ENCODE results near the gene ELF3. TPM values are rescaled to one million over a fixed set of nuclear protein-coding genes. Genes with fewer than 3 reads are reported as not detected.

ELF3 gene
- total RNA-seq, 1 donor from 2014 or later: 2.7 TPM

DNA sequence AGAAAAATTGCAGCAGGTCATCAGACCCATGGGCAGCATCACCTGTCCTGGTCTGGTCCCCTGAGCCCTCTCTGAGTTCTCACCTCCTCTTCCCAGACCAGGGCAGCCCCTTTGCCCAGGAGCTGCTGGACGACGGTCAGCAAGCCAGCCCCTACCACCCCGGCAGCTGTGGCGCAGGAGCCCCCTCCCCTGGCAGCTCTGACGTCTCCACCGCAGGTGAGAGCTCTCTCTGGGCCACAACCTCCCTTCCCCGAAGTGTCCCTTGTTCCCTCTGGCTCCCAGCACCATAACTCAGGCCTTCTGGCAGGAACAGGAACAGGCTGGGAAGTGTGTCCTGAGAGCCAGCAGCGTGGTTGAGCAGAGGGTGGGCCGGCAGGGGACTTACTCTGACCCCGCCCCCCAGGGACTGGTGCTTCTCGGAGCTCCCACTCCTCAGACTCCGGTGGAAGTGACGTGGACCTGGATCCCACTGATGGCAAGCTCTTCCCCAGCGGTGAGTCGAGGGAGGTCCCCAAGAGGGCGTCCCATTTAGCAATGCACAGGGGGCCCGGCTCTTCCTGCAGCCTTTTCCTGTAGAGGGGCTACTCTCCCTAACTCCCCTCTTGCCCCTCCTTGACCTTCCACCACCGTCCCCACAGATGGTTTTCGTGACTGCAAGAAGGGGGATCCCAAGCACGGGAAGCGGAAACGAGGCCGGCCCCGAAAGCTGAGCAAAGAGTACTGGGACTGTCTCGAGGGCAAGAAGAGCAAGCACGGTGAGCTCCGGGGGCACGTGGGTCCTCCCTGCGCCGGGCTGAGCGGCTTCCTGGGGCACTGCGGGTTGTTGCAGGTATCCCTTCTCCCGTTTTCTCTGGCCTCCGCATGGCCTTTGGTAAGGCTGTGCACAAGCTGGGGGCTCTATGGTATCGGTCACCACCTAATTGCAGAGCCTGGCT, 2.4 kb downstream of the ELF3 start:
- peaks cover 6% of the 10 kb centered on the region for H3K27me3 Mint-ChIP-seq (ENCODE audit: insufficient read depth, low read depth)
- Histone ChIP-seq H2AFZ (replicated peaks) (no peak overlapping the region), H4K20me1 (ENCODE audit: low read depth) (no peaks in the 10 kb centered on the region), H3K4me2 (no peak overlapping the region), H3F3A (ENCODE audit: low read depth) (peaks cover 18% of the 10 kb centered on the region), H3K27me3 (peaks cover 3% of the 10 kb centered on the region), H3K36me3 (no peaks in the 10 kb centered on the region), H3K27ac (no peak overlapping the region), H3K9ac (no peak overlapping the region), H3K9me3 (ENCODE audit: low read depth) (no peaks in the 10 kb centered on the region), H3K4me1 (peaks cover 10% of the 10 kb centered on the region), H3K4me3 (no peak overlapping the region), H3K79me2 (ENCODE audit: low read depth) (no peaks in the 10 kb centered on the region)
- H3K9me3 Mint-ChIP-seq: no peaks in the 10 kb centered on the region
- peaks cover 24% of the 10 kb centered on the region for H3K4me1 Mint-ChIP-seq
- no peak overlapping the region for H3K27ac Mint-ChIP-seq
- no peaks in the 10 kb centered on the region for H3K36me3 Mint-ChIP-seq
- H3K4me3 Mint-ChIP-seq: no peak overlapping the region
- TF ChIP-seq EZH2phosphoT487 (IDR thresholded peaks at IDR 0.05) (no peak), EZH2 (IDR thresholded peaks at IDR 0.05) (no peak)
- TF ChIP-seq, protein P1, sequence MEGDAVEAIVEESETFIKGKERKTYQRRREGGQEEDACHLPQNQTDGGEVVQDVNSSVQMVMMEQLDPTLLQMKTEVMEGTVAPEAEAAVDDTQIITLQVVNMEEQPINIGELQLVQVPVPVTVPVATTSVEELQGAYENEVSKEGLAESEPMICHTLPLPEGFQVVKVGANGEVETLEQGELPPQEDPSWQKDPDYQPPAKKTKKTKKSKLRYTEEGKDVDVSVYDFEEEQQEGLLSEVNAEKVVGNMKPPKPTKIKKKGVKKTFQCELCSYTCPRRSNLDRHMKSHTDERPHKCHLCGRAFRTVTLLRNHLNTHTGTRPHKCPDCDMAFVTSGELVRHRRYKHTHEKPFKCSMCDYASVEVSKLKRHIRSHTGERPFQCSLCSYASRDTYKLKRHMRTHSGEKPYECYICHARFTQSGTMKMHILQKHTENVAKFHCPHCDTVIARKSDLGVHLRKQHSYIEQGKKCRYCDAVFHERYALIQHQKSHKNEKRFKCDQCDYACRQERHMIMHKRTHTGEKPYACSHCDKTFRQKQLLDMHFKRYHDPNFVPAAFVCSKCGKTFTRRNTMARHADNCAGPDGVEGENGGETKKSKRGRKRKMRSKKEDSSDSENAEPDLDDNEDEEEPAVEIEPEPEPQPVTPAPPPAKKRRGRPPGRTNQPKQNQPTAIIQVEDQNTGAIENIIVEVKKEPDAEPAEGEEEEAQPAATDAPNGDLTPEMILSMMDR (IDR thresholded peaks at IDR 0.05): no peak
- DNase-seq (ENCODE audit: low spot score): no peak

DNA sequence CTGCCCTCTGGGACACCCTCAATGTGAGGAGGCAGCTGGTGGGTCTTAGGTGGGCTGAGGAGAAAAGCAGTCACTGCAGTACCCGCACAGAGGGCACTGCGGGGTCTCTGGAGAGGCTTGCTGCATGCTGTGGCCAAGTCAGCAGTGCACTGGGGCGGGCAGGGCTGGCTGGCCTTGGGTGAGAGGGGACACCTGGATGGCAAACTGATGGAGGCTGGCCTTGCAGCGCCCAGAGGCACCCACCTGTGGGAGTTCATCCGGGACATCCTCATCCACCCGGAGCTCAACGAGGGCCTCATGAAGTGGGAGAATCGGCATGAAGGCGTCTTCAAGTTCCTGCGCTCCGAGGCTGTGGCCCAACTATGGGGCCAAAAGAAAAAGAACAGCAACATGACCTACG, 3.2 kb downstream of the ELF3 start:
- Histone ChIP-seq H3K79me2 (ENCODE audit: low read depth) (no peaks in the 10 kb centered on the region), H3K9ac (no peak overlapping the region), H2AFZ (replicated peaks) (no peak overlapping the region), H3K9me3 (ENCODE audit: low read depth) (no peaks in the 10 kb centered on the region), H3K27ac (no peak overlapping the region), H3K36me3 (no peaks in the 10 kb centered on the region), H3K4me2 (no peak overlapping the region), H3K4me3 (no peak overlapping the region), H3K27me3 (peaks cover 3% of the 10 kb centered on the region), H4K20me1 (ENCODE audit: low read depth) (no peaks in the 10 kb centered on the region), H3F3A (ENCODE audit: low read depth) (peaks cover 18% of the 10 kb centered on the region), H3K4me1 (peaks cover 18% of the 10 kb centered on the region)
- peaks cover 6% of the 10 kb centered on the region for H3K27me3 Mint-ChIP-seq (ENCODE audit: insufficient read depth, low read depth)
- TF ChIP-seq EZH2phosphoT487 (IDR thresholded peaks at IDR 0.05): no peak
- TF ChIP-seq EZH2 (IDR thresholded peaks at IDR 0.05): no peak
- TF ChIP-seq, protein P1 (IDR thresholded peaks at IDR 0.05): no peak
- H3K4me3 Mint-ChIP-seq: no peak overlapping the region
- DNase-seq (ENCODE audit: low spot score): no peak
- H3K4me1 Mint-ChIP-seq: peaks cover 27% of the 10 kb centered on the region
- H3K27ac Mint-ChIP-seq: no peak overlapping the region
- no peaks in the 10 kb centered on the region for H3K36me3 Mint-ChIP-seq
- H3K9me3 Mint-ChIP-seq: no peaks in the 10 kb centered on the region

DNA sequence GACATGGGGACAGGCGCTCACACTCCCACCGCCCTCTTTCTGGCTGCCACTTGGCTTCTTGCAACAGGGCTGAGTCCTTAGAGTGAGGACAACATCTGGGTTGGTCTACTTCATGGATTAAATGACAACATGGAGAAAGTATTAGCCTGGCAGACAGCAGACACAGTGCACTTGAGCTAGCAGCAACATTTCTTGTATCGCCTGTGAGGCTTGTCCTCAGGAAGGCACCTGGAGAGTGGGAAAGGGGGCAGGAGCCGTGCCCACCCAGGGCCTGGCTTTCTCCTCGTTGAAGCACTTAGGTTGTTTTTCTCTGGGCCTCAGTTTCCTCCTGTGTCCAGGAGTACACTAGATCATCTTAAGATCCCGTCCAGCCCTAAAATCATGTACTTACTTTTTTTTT, 3.7 kb downstream of the ELF3 start:
- Histone ChIP-seq H4K20me1 (ENCODE audit: low read depth) (no peaks in the 10 kb centered on the region), H2AFZ (replicated peaks) (no peak overlapping the region), H3K4me2 (no peak overlapping the region), H3K4me1 (peaks cover 22% of the 10 kb centered on the region), H3K4me3 (no peak overlapping the region), H3K36me3 (no peaks in the 10 kb centered on the region), H3K9me3 (ENCODE audit: low read depth) (no peaks in the 10 kb centered on the region), H3K79me2 (ENCODE audit: low read depth) (no peaks in the 10 kb centered on the region), H3K9ac (no peak overlapping the region), H3K27me3 (peaks cover 3% of the 10 kb centered on the region), H3F3A (ENCODE audit: low read depth) (peaks cover 18% of the 10 kb centered on the region), H3K27ac (no peak overlapping the region)
- TF ChIP-seq EZH2 (IDR thresholded peaks at IDR 0.05) (no peak), EZH2phosphoT487 (IDR thresholded peaks at IDR 0.05) (no peak)
- TF ChIP-seq, protein P1 (IDR thresholded peaks at IDR 0.05): no peak
- DNase-seq (ENCODE audit: low spot score): no peak
- peaks cover 8% of the 10 kb centered on the region for H3K27me3 Mint-ChIP-seq (ENCODE audit: insufficient read depth, low read depth)
- H3K27ac Mint-ChIP-seq: no peak overlapping the region
- no peak overlapping the region for H3K4me3 Mint-ChIP-seq
- no peaks in the 10 kb centered on the region for H3K9me3 Mint-ChIP-seq
- H3K36me3 Mint-ChIP-seq: no peaks in the 10 kb centered on the region
- peaks cover 31% of the 10 kb centered on the region for H3K4me1 Mint-ChIP-seq

Data from neural progenitor cell (in vitro differentiated cells).